ENCODE results near the gene BCR. TPM values are rescaled to one million over a fixed set of nuclear protein-coding genes. Genes with fewer than 3 reads are reported as not detected.

The BCR gene
- total and polyA plus RNA-seq, 2 of the 8 experiments (the other 6 are each of a cell fraction or from before 2014, with no cell fraction given) = 66.7 to 130 TPM

GRCh38 chr22:23184764-23185113 lies 4.4 kb downstream of the BCR start:
- Histone ChIP-seq H3K23me2 (ENCODE audit: low read depth, low read length) (peaks cover 20% of the 10 kb centered on the region), H3K79me1 (ENCODE audit: low read depth, low read length) (peaks cover 24% of the 10 kb centered on the region), H4K8ac (ENCODE audit: extremely low read depth, insufficient read depth, low read length) (no peak overlapping the region), H4K20me1 (replicated peaks in 1 of 2; ENCODE audit: control insufficient read depth in 1 of 2, insufficient read depth in 2 of 2, low read length in 2 of 2) (peaks cover 40 to 52% of the 10 kb centered on the region in 2 experiments), H3K9me3 (ENCODE audit: insufficient read depth in 2 of 2, low read depth in 1 of 2, low read length in 1 of 2) (no peaks in the 10 kb centered on the region), H4K91ac (replicated peaks; ENCODE audit: insufficient read length, low read length) (peak overlapping the region; percentile 61), H3K79me2 (ENCODE audit: control insufficient read depth in 1 of 2, insufficient read depth in 2 of 2, low read length in 2 of 2) (peaks cover 57 to 88% of the 10 kb centered on the region in 2 experiments), H3K14ac (ENCODE audit: insufficient read length) (no peak overlapping the region), H3K56ac (replicated peaks; ENCODE audit: insufficient read length, low read depth, low read length) (no peak overlapping the region), H3K36me3 (ENCODE audit: control insufficient read depth in 2 of 4, insufficient read depth in 4 of 4, low read length in 3 of 4) (no peaks in the 10 kb centered on the region), H2BK15ac (ENCODE audit: low read length) (no peak overlapping the region), H3K4me2 (ENCODE audit: insufficient read depth in 1 of 2, low read depth in 2 of 2, low read length in 2 of 2) (peak overlapping the region; percentile 17 to 95; a peak in 1 of 4 replicates), H4K5ac (ENCODE audit: insufficient read length, low read depth, low read length) (no peak overlapping the region), H3K9ac (replicated peaks in 1 of 4; ENCODE audit: extremely low read depth in 1 of 4, low read depth in 3 of 4, low read length in 3 of 4) (no peak overlapping the region), H3K4ac (replicated peaks; ENCODE audit: insufficient read length, low read depth, low read length) (no peak overlapping the region), H2AK5ac (ENCODE audit: low read depth, low read length) (peak overlapping the region; percentile 42; the same call in 1 of the 2 replicates), H2BK12ac (ENCODE audit: low read depth, low read length) (no peak overlapping the region), H2BK20ac (ENCODE audit: low read length) (no peak overlapping the region), H2BK5ac (ENCODE audit: low read depth, low read length) (no peak overlapping the region), H3K27me3 (replicated peaks in 1 of 4; ENCODE audit: control insufficient read depth in 3 of 4, extremely low read depth in 1 of 4, insufficient read depth in 3 of 4, low read length in 3 of 4) (peaks cover 0 to 6% (median 2%) of the 10 kb centered on the region in 4 experiments; a peak in 1 of 7 replicates), H2BK120ac (replicated peaks; ENCODE audit: low read depth, low read length) (no peak overlapping the region), H2AFZ (ENCODE audit: low read length) (no peak overlapping the region), H3K23ac (ENCODE audit: insufficient read length) (no peak overlapping the region), H3K27ac (ENCODE audit: low read depth, low read length) (no peak overlapping the region), H3K4me3 (ENCODE audit: extremely low read depth in 1 of 4, insufficient read depth in 2 of 4, low read depth in 3 of 4, low read length in 4 of 4) (peak overlapping the region in 1 of 4 experiments; percentile 10; a peak in 1 of 8 replicates), H3K4me1 (replicated peaks in 1 of 4; ENCODE audit: control insufficient read depth in 3 of 4, insufficient read depth in 4 of 4, low read length in 3 of 4) (peaks cover 12 to 38% (median 20%) of the 10 kb centered on the region in 4 experiments), H3K18ac (ENCODE audit: extremely low read depth, low read length) (peak overlapping the region; percentile 48; the same call in 1 of the 2 replicates)
- DNase-seq (ENCODE audit: low read depth in 1 of 2, low spot score in 2 of 2) = no peak
- no peak for FAIRE-seq
- ChIA-PET CTCF (ENCODE audit: partially characterized antibody) (interaction anchor here (0.8 to 24.3 kb wide), 5 partner anchors 9 to 103 kb away, joined by 3 to 358 read pairs (median 4); no protein-coding TSS in a partner anchor), POLR2A (ENCODE audit: partially characterized antibody) (interaction anchor here (0.7 to 1.5 kb wide), 2 partner anchors 57 to 77 kb away, joined by 3 to 4 read pairs; no protein-coding TSS in a partner anchor)
- 85% methylated on average over 5 of the region's 5 CpGs; no CpG with 5 or more reads in 1 of the 2 experiments for WGBS, 2 experiments (ENCODE audit: extremely low coverage in 1 of 2, insufficient coverage in 1 of 2, insufficient read length in 1 of 2, insufficient replicate concordance in 2 of 2, low coverage in 1 of 2, low lambda C conversion rate in 2 of 2, missing lambda C conversion rate in 1 of 2)
- no peak for TF ChIP-seq EZH2 (IDR thresholded peaks at IDR 0.05; ENCODE audit: low read depth, low read length, severe bottlenecking)
- TF ChIP-seq PHF8 (conservative IDR thresholded peaks at IDR 0.05; ENCODE audit: low read depth, low read length) = no peak
- TF ChIP-seq RFX5 (IDR thresholded peaks at IDR 0.05; ENCODE audit: borderline replicate concordance, low read depth, low read length) = no peak
- TF ChIP-seq SRF (IDR thresholded peaks at IDR 0.05; ENCODE audit: low read depth, low read length) = no peak
- no peak for TF ChIP-seq POLR2A (IDR thresholded peaks at IDR 0.05; ENCODE audit: control extremely low read depth in 1 of 2, low read depth in 2 of 2, low read length in 2 of 2)
- no peak for TF ChIP-seq JUN (IDR thresholded peaks at IDR 0.05; ENCODE audit: low read depth, low read length)
- TF ChIP-seq KDM4A (IDR thresholded peaks at IDR 0.05; ENCODE audit: low read depth, low read length, severe bottlenecking) = no peak
- TF ChIP-seq KDM5A (IDR thresholded peaks at IDR 0.05; ENCODE audit: low read length) = no peak
- no peak for TF ChIP-seq MAFK (IDR thresholded peaks at IDR 0.05; ENCODE audit: low read depth, low read length)
- no peak for TF ChIP-seq USF2 (IDR thresholded peaks at IDR 0.05; ENCODE audit: low read length)

Measured in H1 (cell line).